GM21737 (cell line): ENCODE results near the gene IL17F.

ENCODE experiments used
- ATAC-seq: cut with Tn5 transposase; IDR thresholded peaks from one replicate; pipeline ENCODE4 v1.9.1; 2021; ENCODE audit warnings: mild to moderate bottlenecking, moderate library complexity; ENCODE audit not compliant: unreplicated experiment

IL17F gene

GRCh38 chr6:52244400-52244799, at the start of gene IL17F:
TSS of gene IL17F (minus strand) at chr6:52244500. CDS start at chr6:52244429, 71 bp downstream.
- no peak for ATAC-seq

GRCh38 chr6:52293067-52293466, 48.8 kb upstream of the IL17F start:
- no peak for ATAC-seq

- ATAC-seq: no peak
Measured at GRCh38 chr6:52288841-52289240, 44.5 kb upstream of the IL17F start.

- no peak for ATAC-seq
Measured at GRCh38 chr6:52288216-52288615, 43.9 kb upstream of the IL17F start.

- no peak for ATAC-seq
Measured at GRCh38 chr6:52286798-52287432, 42.6 kb upstream of the IL17F start.

- no peak for ATAC-seq
Measured at GRCh38 chr6:52285177-52286068, 41.1 kb upstream of the IL17F start.

GRCh38 chr6:52284460-52285176, 40.3 kb upstream of the IL17F start, which contains the start of gene MCM3:
TSS of gene MCM3 (minus strand) at chr6:52284742. CDS start at chr6:52284674, 68 bp downstream.
- ATAC-seq: peak; percentile 97

- ATAC-seq: no peak
Measured at GRCh38 chr6:52284131-52284459, 39.8 kb upstream of the IL17F start.

GRCh38 chr6:52283111-52283510, 38.8 kb upstream of the IL17F start:
- no peak for ATAC-seq

GRCh38 chr6:52276130-52276529, 31.8 kb upstream of the IL17F start:
- ATAC-seq: no peak

- no peak for ATAC-seq
Measured at GRCh38 chr6:52271852-52272460, 27.7 kb upstream of the IL17F start.

GRCh38 chr6:52263709-52264540, 19.6 kb upstream of the IL17F start:
- ATAC-seq: peak; percentile 66

GRCh38 chr6:52262620-52263344, 18.5 kb upstream of the IL17F start:
- ATAC-seq: no peak

- no peak for ATAC-seq
Measured at GRCh38 chr6:52261229-52261628, 16.9 kb upstream of the IL17F start.

GRCh38 chr6:52260634-52261033, 16.3 kb upstream of the IL17F start:
- no peak for ATAC-seq

GRCh38 chr6:52255434-52255833, 11.1 kb upstream of the IL17F start:
- no peak for ATAC-seq

GRCh38 chr6:52254731-52255378, 10.6 kb upstream of the IL17F start:
- no peak for ATAC-seq

GRCh38 chr6:52253494-52253893, 9.2 kb upstream of the IL17F start:
- ATAC-seq: no peak

GRCh38 chr6:52251113-52251512, 6.8 kb upstream of the IL17F start:
- ATAC-seq: no peak
